ENCODE measurements around the gene KRTAP10-3. TPM values are rescaled to one million over a fixed set of nuclear protein-coding genes. Genes with fewer than 3 reads are reported as not detected.

The KRTAP10-3 gene
- total RNA-seq, 1 experiment from 2014 or later: not detected

DNA sequence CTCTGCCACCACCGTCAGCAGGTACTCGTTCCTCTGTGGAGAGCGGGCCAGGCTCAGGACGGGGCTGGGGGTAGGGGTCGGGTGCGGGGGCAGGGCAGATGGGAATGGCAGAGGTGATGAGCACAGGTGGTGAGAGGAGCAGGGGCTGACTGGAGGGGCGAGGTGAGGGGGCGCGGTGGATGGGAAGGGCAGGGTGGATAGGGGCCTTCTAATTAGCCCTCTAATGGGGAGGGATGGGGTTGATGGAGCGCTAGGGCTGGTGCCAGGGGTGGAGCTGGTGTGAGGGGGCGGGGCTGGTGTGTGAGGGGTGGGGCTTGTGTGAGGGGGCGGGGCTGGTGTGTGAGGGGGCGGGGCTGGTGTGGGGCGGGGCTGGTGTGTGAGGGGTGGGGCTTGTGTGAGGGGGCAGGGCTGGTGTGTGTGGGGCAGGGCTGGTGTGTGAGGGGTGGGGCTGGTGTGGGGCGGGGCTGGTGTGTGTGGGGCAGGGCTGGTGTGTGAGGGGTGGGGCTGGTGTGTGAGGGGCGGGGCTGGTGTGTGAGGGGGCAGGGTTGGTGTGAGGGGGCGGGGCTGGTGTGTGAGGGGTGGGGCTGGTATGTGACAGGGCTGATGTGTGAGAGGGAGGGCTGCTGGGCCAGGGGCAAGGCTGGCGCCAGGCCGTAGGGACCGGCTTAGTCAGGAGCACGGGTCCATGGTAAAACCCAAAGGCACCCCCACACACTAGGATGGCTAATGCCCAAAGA is 24.5 kb downstream of the KRTAP10-3 start:
- no TSS peak for BruUV-seq (replicated peaks)
- TF ChIP-seq, protein P1, sequence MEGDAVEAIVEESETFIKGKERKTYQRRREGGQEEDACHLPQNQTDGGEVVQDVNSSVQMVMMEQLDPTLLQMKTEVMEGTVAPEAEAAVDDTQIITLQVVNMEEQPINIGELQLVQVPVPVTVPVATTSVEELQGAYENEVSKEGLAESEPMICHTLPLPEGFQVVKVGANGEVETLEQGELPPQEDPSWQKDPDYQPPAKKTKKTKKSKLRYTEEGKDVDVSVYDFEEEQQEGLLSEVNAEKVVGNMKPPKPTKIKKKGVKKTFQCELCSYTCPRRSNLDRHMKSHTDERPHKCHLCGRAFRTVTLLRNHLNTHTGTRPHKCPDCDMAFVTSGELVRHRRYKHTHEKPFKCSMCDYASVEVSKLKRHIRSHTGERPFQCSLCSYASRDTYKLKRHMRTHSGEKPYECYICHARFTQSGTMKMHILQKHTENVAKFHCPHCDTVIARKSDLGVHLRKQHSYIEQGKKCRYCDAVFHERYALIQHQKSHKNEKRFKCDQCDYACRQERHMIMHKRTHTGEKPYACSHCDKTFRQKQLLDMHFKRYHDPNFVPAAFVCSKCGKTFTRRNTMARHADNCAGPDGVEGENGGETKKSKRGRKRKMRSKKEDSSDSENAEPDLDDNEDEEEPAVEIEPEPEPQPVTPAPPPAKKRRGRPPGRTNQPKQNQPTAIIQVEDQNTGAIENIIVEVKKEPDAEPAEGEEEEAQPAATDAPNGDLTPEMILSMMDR (IDR thresholded peaks at IDR 0.05; ENCODE audit: unreplicated experiment): no peak
- Mint-ChIP-seq H3K27me3 (ENCODE audit: unreplicated experiment) (peaks cover 36% of the 10 kb centered on the region), H3K27ac (ENCODE audit: unreplicated experiment) (no peak overlapping the region), H3K36me3 (ENCODE audit: insufficient read depth, unreplicated experiment) (no peaks in the 10 kb centered on the region), H3K4me3 (ENCODE audit: low read depth, unreplicated experiment) (no peak overlapping the region), H3K9me3 (ENCODE audit: low read depth, unreplicated experiment) (no peaks in the 10 kb centered on the region), H3K4me1 (ENCODE audit: low read depth, unreplicated experiment) (no peaks in the 10 kb centered on the region)
- intact Hi-C loops (cut with micrococcal nuclease; ENCODE audit: unreplicated experiment): no loop called here
- CTCF ChIA-PET: no interaction called here
- DNase-seq: no peak

DNA sequence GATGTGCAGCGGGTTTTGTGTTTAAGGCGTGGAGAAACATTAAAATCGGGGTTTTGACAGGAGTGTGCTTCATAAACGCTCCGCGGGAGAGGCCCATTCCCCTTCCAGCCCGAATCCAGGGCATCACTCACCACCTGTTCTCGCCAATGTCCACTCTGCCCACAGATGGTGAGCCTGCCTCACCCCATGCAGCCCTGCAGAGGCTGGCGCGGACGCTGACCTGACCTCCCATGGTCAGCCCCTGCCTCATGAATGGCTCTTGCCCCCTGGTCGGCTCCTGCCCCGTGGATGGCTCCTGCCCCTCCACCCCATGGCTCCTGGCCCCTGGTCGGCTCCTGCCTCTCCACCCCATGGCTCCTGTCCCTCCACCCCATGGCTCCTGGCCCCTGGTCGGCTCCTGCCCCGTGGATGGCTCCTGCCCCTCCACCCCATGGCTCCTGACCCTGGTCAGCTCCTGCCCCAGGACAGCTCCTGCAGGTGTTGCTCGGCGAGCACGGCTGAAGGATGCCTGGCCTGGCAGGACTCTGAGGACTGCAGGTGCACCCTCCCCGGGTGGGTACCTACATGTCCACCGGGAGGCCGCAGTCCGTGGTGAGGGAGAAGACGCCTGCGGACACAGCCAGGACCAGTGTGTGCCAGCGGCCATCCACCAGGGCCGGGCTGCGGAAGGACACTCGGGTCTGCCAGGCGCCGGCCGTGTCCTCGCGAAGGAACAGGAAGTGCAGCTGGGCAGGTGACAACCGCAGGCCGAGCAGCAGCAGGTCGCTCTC is 25.3 kb downstream of the KRTAP10-3 start:
- no peaks in the 10 kb centered on the region for H3K36me3 Mint-ChIP-seq (ENCODE audit: insufficient read depth, unreplicated experiment)
- peaks cover 41% of the 10 kb centered on the region for H3K27me3 Mint-ChIP-seq (ENCODE audit: unreplicated experiment)
- no peak overlapping the region for H3K27ac Mint-ChIP-seq (ENCODE audit: unreplicated experiment)
- H3K9me3 Mint-ChIP-seq (ENCODE audit: low read depth, unreplicated experiment): no peaks in the 10 kb centered on the region
- CTCF ChIA-PET: no interaction called here
- DNase-seq: no peak
- intact Hi-C loops (cut with micrococcal nuclease; ENCODE audit: unreplicated experiment): no loop called here
- no peaks in the 10 kb centered on the region for H3K4me1 Mint-ChIP-seq (ENCODE audit: low read depth, unreplicated experiment)
- no TSS peak for BruUV-seq (replicated peaks)
- TF ChIP-seq, protein P1 (IDR thresholded peaks at IDR 0.05; ENCODE audit: unreplicated experiment): no peak
- no peak overlapping the region for H3K4me3 Mint-ChIP-seq (ENCODE audit: low read depth, unreplicated experiment)

DNA sequence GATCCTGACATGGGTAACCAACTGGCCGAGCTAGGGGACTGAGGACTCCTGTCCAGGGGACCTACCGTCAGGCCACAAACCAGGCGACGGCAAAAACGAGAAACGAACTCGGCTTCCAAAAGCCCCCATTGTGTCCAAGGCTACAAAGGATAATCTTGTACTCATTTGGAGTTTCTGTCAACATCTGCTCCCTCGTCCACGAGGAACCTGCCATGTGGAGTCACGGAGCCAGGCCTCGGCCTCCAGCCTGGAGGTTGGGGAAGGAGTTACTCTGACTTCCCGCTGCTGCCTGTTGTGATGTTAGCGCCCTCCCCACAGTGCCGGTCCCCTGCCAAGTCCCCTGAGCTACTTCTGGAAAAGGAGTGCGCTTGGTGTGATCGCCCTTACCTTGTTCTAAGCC is 25.9 kb downstream of the KRTAP10-3 start:
- Mint-ChIP-seq H3K27me3 (ENCODE audit: unreplicated experiment) (peaks cover 41% of the 10 kb centered on the region), H3K4me3 (ENCODE audit: low read depth, unreplicated experiment) (no peak overlapping the region), H3K27ac (ENCODE audit: unreplicated experiment) (no peak overlapping the region), H3K9me3 (ENCODE audit: low read depth, unreplicated experiment) (no peaks in the 10 kb centered on the region), H3K4me1 (ENCODE audit: low read depth, unreplicated experiment) (no peaks in the 10 kb centered on the region), H3K36me3 (ENCODE audit: insufficient read depth, unreplicated experiment) (no peaks in the 10 kb centered on the region)
- TF ChIP-seq, protein P1 (IDR thresholded peaks at IDR 0.05; ENCODE audit: unreplicated experiment): no peak
- CTCF ChIA-PET: no interaction called here
- BruUV-seq (replicated peaks): no TSS peak
- no peak for DNase-seq
- intact Hi-C loops (cut with micrococcal nuclease; ENCODE audit: unreplicated experiment): no loop called here

DNA sequence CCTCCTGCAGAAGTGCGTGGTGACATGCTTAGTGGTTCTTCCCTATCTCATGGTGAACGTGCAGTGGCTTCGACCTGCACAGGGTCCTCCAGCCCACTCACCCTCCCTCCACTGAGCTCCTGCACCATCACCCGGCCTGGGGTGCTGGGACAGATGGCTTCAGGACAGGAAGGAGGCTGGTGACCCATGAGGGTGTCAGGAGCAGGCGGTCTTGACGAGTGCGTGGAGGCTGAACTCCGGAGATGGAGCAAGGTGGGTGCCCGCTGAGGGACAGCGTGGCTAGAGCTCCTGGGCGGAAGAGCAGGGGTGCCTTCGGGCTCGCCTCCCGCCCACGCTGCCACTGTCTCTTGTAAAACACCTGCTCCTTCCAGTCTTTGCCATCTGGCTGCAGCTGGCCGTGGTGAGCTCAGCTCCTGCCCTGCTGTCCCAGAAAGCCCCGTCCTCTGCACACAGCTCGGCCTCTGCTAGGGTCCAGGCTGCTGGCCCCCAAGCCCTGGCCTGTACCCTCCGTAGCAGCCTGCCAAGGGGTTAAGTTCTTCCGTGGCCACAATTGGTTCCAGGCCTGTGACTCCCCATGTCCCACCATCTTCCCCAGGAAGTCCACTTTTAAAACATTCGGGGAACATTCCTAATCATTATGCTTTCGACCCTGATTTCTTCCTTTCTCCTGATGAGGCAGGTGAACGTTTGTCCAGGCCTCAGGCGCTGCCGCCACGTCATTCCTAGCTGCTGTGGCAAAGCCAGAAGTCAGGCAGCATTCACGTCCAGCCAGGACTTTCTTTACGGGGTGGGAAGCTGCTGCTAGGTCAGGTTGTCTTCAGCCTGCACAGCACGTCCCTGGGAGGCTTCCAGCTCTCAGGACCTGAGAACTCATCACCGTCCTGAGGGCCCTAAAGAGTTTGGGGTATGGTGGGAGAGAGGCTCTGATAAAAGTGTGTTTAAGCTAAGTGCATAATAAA is 26.7 kb downstream of the KRTAP10-3 start:
- peaks cover 41% of the 10 kb centered on the region for H3K27me3 Mint-ChIP-seq (ENCODE audit: unreplicated experiment)
- no peaks in the 10 kb centered on the region for H3K9me3 Mint-ChIP-seq (ENCODE audit: low read depth, unreplicated experiment)
- no peak overlapping the region for H3K27ac Mint-ChIP-seq (ENCODE audit: unreplicated experiment)
- CTCF ChIA-PET: no interaction called here
- H3K4me1 Mint-ChIP-seq (ENCODE audit: low read depth, unreplicated experiment): no peaks in the 10 kb centered on the region
- BruUV-seq (replicated peaks): no TSS peak
- no peak overlapping the region for H3K4me3 Mint-ChIP-seq (ENCODE audit: low read depth, unreplicated experiment)
- no peaks in the 10 kb centered on the region for H3K36me3 Mint-ChIP-seq (ENCODE audit: insufficient read depth, unreplicated experiment)
- TF ChIP-seq, protein P1 (IDR thresholded peaks at IDR 0.05; ENCODE audit: unreplicated experiment): no peak
- no peak for DNase-seq
- intact Hi-C loops (cut with micrococcal nuclease; ENCODE audit: unreplicated experiment): no loop called here

Data from Calu3 (cell line).